PC-3 (cell line): ENCODE results near the gene BPIFB4. TPM values are rescaled to one million over a fixed set of nuclear protein-coding genes. Genes with fewer than 3 reads are reported as not detected.

Experiments used
- ATAC-seq: fragments of 200-7000 bp; cut with Tn5 transposase; 2 replicates; pipeline ENCODE4 v1.9.1; 2020; ENCODE audit warnings: mild to moderate bottlenecking, moderate library complexity
- BruUV-seq: library from RNA; stranded (reverse); fragments of 400-500 nt; replicated peaks from 2 replicates; lab custom pipeline; 2021; lab: Mats Ljungman, UMichigan
- CTCF ChIA-PET: fragments of 300-600 bp; sonication (Branson Sonifier 250); formaldehyde crosslinking; loops from one replicate; lab custom pipeline; 2022; ENCODE audit warnings: antibody characterized with exemption; lab: Charles Lee
- POLR2A ChIA-PET: fragments of 300-600 bp; sonication (Branson Sonifier 250); formaldehyde crosslinking; loops from one replicate; lab custom pipeline; 2022; ENCODE audit warnings: antibody characterized with exemption; ENCODE audit not compliant: unreplicated experiment; lab: Charles Lee
- DNase-seq: peaks from one replicate; pipeline ENCODE4 v3.0.0-alpha.2; 2015
- H2AFZ ChIP-seq: fragments of 300-600 bp; sonication (generic); 2 replicates; pipeline ENCODE4 v1.6.0; 2016; ENCODE audit warnings: antibody characterized with exemption, low read length
- H3F3A ChIP-seq: fragments of 300-600 bp; sonication (generic); one replicate; pipeline ENCODE4 v1.6.0; 2017; ENCODE audit warnings: antibody characterized with exemption, low read length, control low read depth, mild to moderate bottlenecking; ENCODE audit not compliant: unreplicated experiment
- H3K27ac ChIP-seq: fragments of 300-600 bp; sonication (generic); 2 replicates; pipeline ENCODE4 v1.5.1; 2016; ENCODE audit warnings: mild to moderate bottlenecking, low read length
- H3K27me3 ChIP-seq: fragments of 300-600 bp; sonication (generic); 2 replicates; pipeline ENCODE4 v1.6.1; 2016; ENCODE audit warnings: low read length, mixed read lengths
- H3K36me3 ChIP-seq: fragments of 300-600 bp; sonication (generic); 2 replicates; pipeline ENCODE4 v1.6.1; 2016; ENCODE audit warnings: low read depth, mixed run types, low read length, mixed read lengths
- H3K4me1 ChIP-seq: fragments of 300-600 bp; sonication (generic); 2 replicates; pipeline ENCODE4 v1.5.1; 2016; ENCODE audit warnings: low read length; ENCODE audit not compliant: insufficient read depth
- H3K4me2 ChIP-seq: fragments of 300-600 bp; sonication (generic); 2 replicates; pipeline ENCODE4 v1.6.0; 2016; ENCODE audit warnings: low read length
- H3K4me3 ChIP-seq: fragments of 300-600 bp; sonication (generic); 2 replicates; pipeline ENCODE4 v1.5.1; 2016; ENCODE audit warnings: mild to moderate bottlenecking, low read length, mixed read lengths
- H3K79me2 ChIP-seq: fragments of 300-600 bp; sonication (generic); 2 replicates; pipeline ENCODE4 v1.6.1; 2017; ENCODE audit warnings: low read length, mixed read lengths
- H3K9ac ChIP-seq: fragments of 300-600 bp; sonication (generic); 2 replicates; pipeline ENCODE4 v1.6.0; 2016; ENCODE audit warnings: mild to moderate bottlenecking, low read length
- H3K9me2 ChIP-seq: fragments of 300-600 bp; sonication (generic); replicated peaks from 2 replicates; pipeline ENCODE4 v1.6.1; 2016; ENCODE audit warnings: mixed run types, low read length, mixed read lengths
- H3K9me3 ChIP-seq: fragments of 300-600 bp; sonication (generic); 2 replicates; pipeline ENCODE4 v1.6.1; 2016; ENCODE audit warnings: low read length, mixed read lengths
- H4K20me1 ChIP-seq: fragments of 300-600 bp; sonication (generic); 2 replicates; pipeline ENCODE4 v1.6.1; 2016; ENCODE audit warnings: low read length, mixed read lengths
- EZH2 ChIP-seq: fragments of 300-600 bp; sonication (generic); IDR thresholded peaks from one replicate; pipeline ENCODE4 v1.6.1; 2017; ENCODE audit warnings: antibody characterized with exemption, mild to moderate bottlenecking, low read length; ENCODE audit not compliant: unreplicated experiment
- EZH2phosphoT487 ChIP-seq: fragments of 300-600 bp; sonication (generic); IDR thresholded peaks from 2 replicates; pipeline ENCODE4 v1.6.1; 2018; ENCODE audit warnings: mild to moderate bottlenecking, antibody characterized with exemption, low read length, borderline replicate concordance
- intact Hi-C: fragments of 100-400 bp; cut with micrococcal nuclease; formaldehyde crosslinking; loops from 2 replicates; pipeline ENCODE4 v1.9.0; 2023
- total RNA-seq: library from RNA; depleted of rRNA; stranded (reverse); fragments of >200 nt; gene quantifications from 2 replicates; pipeline ENCODE4 v1.2.3, GENCODE V29; 2014
- TF ChIP-seq, protein P1 (sequence below): fragments of 300-600 bp; sonication (generic); conservative IDR thresholded peaks from 2 replicates; pipeline ENCODE4 v1.5.1; 2017; ENCODE audit warnings: antibody characterized with exemption, low read depth, mild to moderate bottlenecking, low read length

Gene BPIFB4
- total RNA-seq, 1 experiment from 2014 or later = not detected

GRCh38 chr20:33108661-33109060 lies 29.2 kb downstream of the BPIFB4 start:
- no peaks in the 10 kb centered on the region for H4K20me1 ChIP-seq
- H3K27me3 ChIP-seq = peaks cover 39% of the 10 kb centered on the region
- no peak overlapping the region for H3K9ac ChIP-seq
- H3F3A ChIP-seq = no peaks in the 10 kb centered on the region
- TF ChIP-seq, protein P1, sequence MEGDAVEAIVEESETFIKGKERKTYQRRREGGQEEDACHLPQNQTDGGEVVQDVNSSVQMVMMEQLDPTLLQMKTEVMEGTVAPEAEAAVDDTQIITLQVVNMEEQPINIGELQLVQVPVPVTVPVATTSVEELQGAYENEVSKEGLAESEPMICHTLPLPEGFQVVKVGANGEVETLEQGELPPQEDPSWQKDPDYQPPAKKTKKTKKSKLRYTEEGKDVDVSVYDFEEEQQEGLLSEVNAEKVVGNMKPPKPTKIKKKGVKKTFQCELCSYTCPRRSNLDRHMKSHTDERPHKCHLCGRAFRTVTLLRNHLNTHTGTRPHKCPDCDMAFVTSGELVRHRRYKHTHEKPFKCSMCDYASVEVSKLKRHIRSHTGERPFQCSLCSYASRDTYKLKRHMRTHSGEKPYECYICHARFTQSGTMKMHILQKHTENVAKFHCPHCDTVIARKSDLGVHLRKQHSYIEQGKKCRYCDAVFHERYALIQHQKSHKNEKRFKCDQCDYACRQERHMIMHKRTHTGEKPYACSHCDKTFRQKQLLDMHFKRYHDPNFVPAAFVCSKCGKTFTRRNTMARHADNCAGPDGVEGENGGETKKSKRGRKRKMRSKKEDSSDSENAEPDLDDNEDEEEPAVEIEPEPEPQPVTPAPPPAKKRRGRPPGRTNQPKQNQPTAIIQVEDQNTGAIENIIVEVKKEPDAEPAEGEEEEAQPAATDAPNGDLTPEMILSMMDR = no peak
- TF ChIP-seq EZH2 = no peak
- no peak for TF ChIP-seq EZH2phosphoT487
- no peak overlapping the region for H3K4me3 ChIP-seq
- H3K9me2 ChIP-seq = no peaks in the 10 kb centered on the region
- POLR2A ChIA-PET = no interaction called here
- no peak for DNase-seq
- H3K4me1 ChIP-seq = no peaks in the 10 kb centered on the region
- H2AFZ ChIP-seq = no peak overlapping the region
- H3K9me3 ChIP-seq = no peaks in the 10 kb centered on the region
- H3K79me2 ChIP-seq = no peaks in the 10 kb centered on the region
- H3K36me3 ChIP-seq = no peaks in the 10 kb centered on the region
- no peak for ATAC-seq
- intact Hi-C loops = no loop called here
- no TSS peak for BruUV-seq
- CTCF ChIA-PET = no interaction called here
- H3K4me2 ChIP-seq = no peak overlapping the region
- H3K27ac ChIP-seq = no peak overlapping the region

- Histone ChIP-seq H3K4me2 (no peak overlapping the region), H3K27ac (no peak overlapping the region), H3K9me2 (no peaks in the 10 kb centered on the region), H3K4me1 (no peaks in the 10 kb centered on the region), H4K20me1 (no peaks in the 10 kb centered on the region), H3K27me3 (peaks cover 28% of the 10 kb centered on the region), H2AFZ (no peak overlapping the region), H3F3A (no peaks in the 10 kb centered on the region), H3K79me2 (no peaks in the 10 kb centered on the region), H3K9me3 (no peaks in the 10 kb centered on the region), H3K36me3 (no peaks in the 10 kb centered on the region), H3K9ac (no peak overlapping the region), H3K4me3 (no peak overlapping the region)
- intact Hi-C loops = no loop called here
- no peak for ATAC-seq
- TF ChIP-seq, protein P1 = no peak
- TF ChIP-seq EZH2 (no peak), EZH2phosphoT487 (no peak)
- BruUV-seq = no TSS peak
- ChIA-PET CTCF (no interaction called here), POLR2A (no interaction called here)
- DNase-seq = no peak
Measured at GRCh38 chr20:33110147-33110825, 30.8 kb downstream of the BPIFB4 start.

DNA sequence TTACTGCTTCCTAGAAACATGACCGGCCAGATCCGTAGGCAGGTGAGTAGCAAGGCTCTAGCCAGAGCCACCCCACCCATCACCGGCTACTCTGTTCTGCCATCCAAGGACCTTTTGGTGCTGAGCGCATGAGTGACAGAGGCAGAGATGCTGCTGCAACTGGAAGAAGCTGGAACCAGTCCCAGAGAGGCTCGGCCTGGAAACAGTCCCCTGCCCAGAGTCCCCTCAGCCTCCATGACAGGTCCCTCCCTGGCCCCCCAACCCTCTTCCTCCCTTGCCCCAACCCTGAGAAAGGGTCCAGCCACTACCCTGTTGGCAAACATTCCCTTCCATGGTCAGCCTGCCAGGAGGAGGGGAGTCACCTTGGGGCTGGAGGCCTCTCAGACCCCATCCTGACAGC lies 31.9 kb downstream of the BPIFB4 start:
- Histone ChIP-seq H4K20me1 (no peaks in the 10 kb centered on the region), H3F3A (no peaks in the 10 kb centered on the region), H3K9me3 (no peaks in the 10 kb centered on the region), H3K27ac (no peak overlapping the region), H3K27me3 (peaks cover 23% of the 10 kb centered on the region), H3K36me3 (no peaks in the 10 kb centered on the region), H3K79me2 (no peaks in the 10 kb centered on the region), H3K9ac (no peak overlapping the region), H3K4me2 (no peak overlapping the region), H3K4me3 (no peak overlapping the region), H2AFZ (no peak overlapping the region), H3K9me2 (no peaks in the 10 kb centered on the region), H3K4me1 (no peaks in the 10 kb centered on the region)
- ChIA-PET POLR2A (no interaction called here), CTCF (no interaction called here)
- no TSS peak for BruUV-seq
- TF ChIP-seq EZH2 = no peak
- no peak for TF ChIP-seq EZH2phosphoT487
- TF ChIP-seq, protein P1 = no peak
- DNase-seq (no peak), ATAC-seq (no peak)
- intact Hi-C loops = no loop called here
